Measurements from ENCODE around the gene USP20. TPM values are rescaled to one million over a fixed set of nuclear protein-coding genes. Genes with fewer than 3 reads are reported as not detected.
A peak's percentile ranks its signal among the peaks of the same experiment; 100 is the strongest.

USP20 gene
- total and polyA plus RNA-seq, 4 donors, result 8.2 to 19.8 (median 10.3) TPM

DNA sequence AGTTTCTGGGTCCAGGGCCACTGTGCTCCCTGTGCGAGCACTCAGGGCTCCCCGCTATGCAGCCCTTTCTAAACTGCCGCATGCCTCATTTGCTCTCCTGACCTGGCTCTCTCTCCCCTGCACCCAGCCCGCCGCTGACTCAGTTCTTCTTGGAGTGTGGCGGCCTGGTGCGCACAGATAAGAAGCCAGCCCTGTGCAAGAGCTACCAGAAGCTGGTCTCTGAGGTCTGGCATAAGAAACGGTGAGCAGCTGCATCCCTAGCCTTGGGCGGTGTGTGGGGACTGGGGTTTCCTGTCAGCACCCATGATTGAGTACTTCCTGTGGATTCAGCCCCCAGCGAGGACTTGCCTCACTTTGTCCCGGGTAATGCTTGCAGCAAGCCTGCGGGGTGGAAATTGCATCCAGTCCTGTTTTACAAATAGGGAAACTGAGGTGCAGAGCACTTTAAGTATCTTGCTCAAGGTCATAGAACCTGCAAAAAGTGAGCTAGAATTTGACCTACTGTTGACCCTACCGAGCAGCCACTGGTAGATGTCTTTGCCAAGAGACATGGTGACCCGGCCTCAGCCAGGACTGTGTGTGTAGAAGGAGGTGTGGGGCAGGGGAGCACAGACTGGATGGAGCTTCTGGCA, 27.9 kb downstream of the USP20 start:
- peak; percentile 84 for DNase-seq (ENCODE audit: low spot score)
- H3K27me3 ChIP-seq (ENCODE audit: control insufficient read depth in 4 of 4, insufficient read depth in 4 of 4, low read length in 3 of 4), result no peaks in the 10 kb centered on the region
- WGBS, result 75% methylated on average over 14 of the region's 14 CpGs
- peaks cover 0 to 3% (median 0%) of the 10 kb centered on the region in 4 donors for H3K4me1 ChIP-seq (ENCODE audit: control insufficient read depth in 4 of 4, insufficient read depth in 4 of 4, low read length in 3 of 4)
- H3K27ac ChIP-seq (ENCODE audit: low read depth in 1 of 2, low read length in 2 of 2), result no peak overlapping the region
- peaks cover 9 to 45% (median 21%) of the 10 kb centered on the region in 4 donors for H3K36me3 ChIP-seq (ENCODE audit: control insufficient read depth in 4 of 4, insufficient read depth in 3 of 4, low read depth in 1 of 4, low read length in 3 of 4)
- no peaks in the 10 kb centered on the region for H3K9me3 ChIP-seq (ENCODE audit: control insufficient read depth in 4 of 4, low read length in 3 of 4)
- H3K4me3 ChIP-seq (ENCODE audit: low read depth in 1 of 3, low read length in 3 of 3), result no peak overlapping the region
- TF ChIP-seq JUND (IDR thresholded peaks at IDR 0.05) (no peak), FOXA2 (IDR thresholded peaks at IDR 0.05) (no peak), FOXA1 (IDR thresholded peaks at IDR 0.05) (no peak), RAD21 (IDR thresholded peaks at IDR 0.05) (no peak), RXRA (IDR thresholded peaks at IDR 0.05) (no peak), HNF4A (conservative IDR thresholded peaks at IDR 0.05) (no peak), GABPA (IDR thresholded peaks at IDR 0.05 in 1 of 2, conservative IDR thresholded peaks at IDR 0.05 in 1 of 2) (no peak), HNF4G (IDR thresholded peaks at IDR 0.05) (no peak), SP1 (IDR thresholded peaks at IDR 0.05) (no peak), EGR1 (IDR thresholded peaks at IDR 0.05; ENCODE audit: low read depth in 2 of 2) (no peak)
- TF ChIP-seq, protein P1, sequence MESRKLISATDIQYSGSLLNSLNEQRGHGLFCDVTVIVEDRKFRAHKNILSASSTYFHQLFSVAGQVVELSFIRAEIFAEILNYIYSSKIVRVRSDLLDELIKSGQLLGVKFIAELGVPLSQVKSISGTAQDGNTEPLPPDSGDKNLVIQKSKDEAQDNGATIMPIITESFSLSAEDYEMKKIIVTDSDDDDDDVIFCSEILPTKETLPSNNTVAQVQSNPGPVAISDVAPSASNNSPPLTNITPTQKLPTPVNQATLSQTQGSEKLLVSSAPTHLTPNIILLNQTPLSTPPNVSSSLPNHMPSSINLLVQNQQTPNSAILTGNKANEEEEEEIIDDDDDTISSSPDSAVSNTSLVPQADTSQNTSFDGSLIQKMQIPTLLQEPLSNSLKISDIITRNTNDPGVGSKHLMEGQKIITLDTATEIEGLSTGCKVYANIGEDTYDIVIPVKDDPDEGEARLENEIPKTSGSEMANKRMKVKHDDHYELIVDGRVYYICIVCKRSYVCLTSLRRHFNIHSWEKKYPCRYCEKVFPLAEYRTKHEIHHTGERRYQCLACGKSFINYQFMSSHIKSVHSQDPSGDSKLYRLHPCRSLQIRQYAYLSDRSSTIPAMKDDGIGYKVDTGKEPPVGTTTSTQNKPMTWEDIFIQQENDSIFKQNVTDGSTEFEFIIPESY (IDR thresholded peaks at IDR 0.05), result no peak
- TF ChIP-seq, protein P2, sequence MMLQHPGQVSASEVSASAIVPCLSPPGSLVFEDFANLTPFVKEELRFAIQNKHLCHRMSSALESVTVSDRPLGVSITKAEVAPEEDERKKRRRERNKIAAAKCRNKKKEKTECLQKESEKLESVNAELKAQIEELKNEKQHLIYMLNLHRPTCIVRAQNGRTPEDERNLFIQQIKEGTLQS (IDR thresholded peaks at IDR 0.05), result no peak
- TF ChIP-seq, protein P3, sequence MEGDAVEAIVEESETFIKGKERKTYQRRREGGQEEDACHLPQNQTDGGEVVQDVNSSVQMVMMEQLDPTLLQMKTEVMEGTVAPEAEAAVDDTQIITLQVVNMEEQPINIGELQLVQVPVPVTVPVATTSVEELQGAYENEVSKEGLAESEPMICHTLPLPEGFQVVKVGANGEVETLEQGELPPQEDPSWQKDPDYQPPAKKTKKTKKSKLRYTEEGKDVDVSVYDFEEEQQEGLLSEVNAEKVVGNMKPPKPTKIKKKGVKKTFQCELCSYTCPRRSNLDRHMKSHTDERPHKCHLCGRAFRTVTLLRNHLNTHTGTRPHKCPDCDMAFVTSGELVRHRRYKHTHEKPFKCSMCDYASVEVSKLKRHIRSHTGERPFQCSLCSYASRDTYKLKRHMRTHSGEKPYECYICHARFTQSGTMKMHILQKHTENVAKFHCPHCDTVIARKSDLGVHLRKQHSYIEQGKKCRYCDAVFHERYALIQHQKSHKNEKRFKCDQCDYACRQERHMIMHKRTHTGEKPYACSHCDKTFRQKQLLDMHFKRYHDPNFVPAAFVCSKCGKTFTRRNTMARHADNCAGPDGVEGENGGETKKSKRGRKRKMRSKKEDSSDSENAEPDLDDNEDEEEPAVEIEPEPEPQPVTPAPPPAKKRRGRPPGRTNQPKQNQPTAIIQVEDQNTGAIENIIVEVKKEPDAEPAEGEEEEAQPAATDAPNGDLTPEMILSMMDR (IDR thresholded peaks at IDR 0.05; ENCODE audit: low read depth, low read length, missing input control), result no peak
- TF ChIP-seq, protein P4, sequence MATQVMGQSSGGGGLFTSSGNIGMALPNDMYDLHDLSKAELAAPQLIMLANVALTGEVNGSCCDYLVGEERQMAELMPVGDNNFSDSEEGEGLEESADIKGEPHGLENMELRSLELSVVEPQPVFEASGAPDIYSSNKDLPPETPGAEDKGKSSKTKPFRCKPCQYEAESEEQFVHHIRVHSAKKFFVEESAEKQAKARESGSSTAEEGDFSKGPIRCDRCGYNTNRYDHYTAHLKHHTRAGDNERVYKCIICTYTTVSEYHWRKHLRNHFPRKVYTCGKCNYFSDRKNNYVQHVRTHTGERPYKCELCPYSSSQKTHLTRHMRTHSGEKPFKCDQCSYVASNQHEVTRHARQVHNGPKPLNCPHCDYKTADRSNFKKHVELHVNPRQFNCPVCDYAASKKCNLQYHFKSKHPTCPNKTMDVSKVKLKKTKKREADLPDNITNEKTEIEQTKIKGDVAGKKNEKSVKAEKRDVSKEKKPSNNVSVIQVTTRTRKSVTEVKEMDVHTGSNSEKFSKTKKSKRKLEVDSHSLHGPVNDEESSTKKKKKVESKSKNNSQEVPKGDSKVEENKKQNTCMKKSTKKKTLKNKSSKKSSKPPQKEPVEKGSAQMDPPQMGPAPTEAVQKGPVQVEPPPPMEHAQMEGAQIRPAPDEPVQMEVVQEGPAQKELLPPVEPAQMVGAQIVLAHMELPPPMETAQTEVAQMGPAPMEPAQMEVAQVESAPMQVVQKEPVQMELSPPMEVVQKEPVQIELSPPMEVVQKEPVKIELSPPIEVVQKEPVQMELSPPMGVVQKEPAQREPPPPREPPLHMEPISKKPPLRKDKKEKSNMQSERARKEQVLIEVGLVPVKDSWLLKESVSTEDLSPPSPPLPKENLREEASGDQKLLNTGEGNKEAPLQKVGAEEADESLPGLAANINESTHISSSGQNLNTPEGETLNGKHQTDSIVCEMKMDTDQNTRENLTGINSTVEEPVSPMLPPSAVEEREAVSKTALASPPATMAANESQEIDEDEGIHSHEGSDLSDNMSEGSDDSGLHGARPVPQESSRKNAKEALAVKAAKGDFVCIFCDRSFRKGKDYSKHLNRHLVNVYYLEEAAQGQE (IDR thresholded peaks at IDR 0.05), result no peak
- H3K9ac ChIP-seq (ENCODE audit: low read depth in 1 of 2, low read length in 2 of 2), result no peak overlapping the region
